GM12878 (cell line): ENCODE results near the gene DCT. TPM values are rescaled to one million over a fixed set of nuclear protein-coding genes. Genes with fewer than 3 reads are reported as not detected.

ENCODE experiments used
- ATAC-seq: fragments of 200-7000 bp; cut with Tn5 transposase; 3 replicates; pipeline ENCODE4 v1.9.1; 2020; ENCODE audit warnings: mild to moderate bottlenecking, moderate library complexity
- BruUV-seq: library from RNA; stranded (reverse); fragments of 400-500 nt; replicated peaks from 2 replicates; lab custom pipeline; 2021; lab: Mats Ljungman, UMichigan
- CTCF ChIA-PET: fragments of 300-600 bp; sonication (Branson Sonifier 250); formaldehyde crosslinking; extraction: SDS; loops from one replicate; lab custom pipeline; 2021; ENCODE audit warnings: inconsistent platforms; lab: Yijun Ruan, JAX
- POLR2A ChIA-PET: fragments of 350-600 bp; formaldehyde crosslinking; extraction: SDS; loops from one replicate; lab custom pipeline; 2021; ENCODE audit warnings: inconsistent platforms; lab: Charles Lee
- RAD21 ChIA-PET: fragments of 300-600 bp; sonication (Branson Sonifier 250); formaldehyde crosslinking; loops from one replicate; lab custom pipeline; 2023; ENCODE audit warnings: antibody characterized with exemption; ENCODE audit not compliant: unreplicated experiment; lab: Charles Lee
- SMC1A ChIA-PET: fragments of 300-600 bp; sonication (Branson Sonifier 250); formaldehyde crosslinking; loops from one replicate; lab custom pipeline; 2023; ENCODE audit not compliant: unreplicated experiment, uncharacterized antibody; lab: Charles Lee
- DNase-seq: peaks from one replicate; pipeline ENCODE4 v3.0.0-alpha.2; 2011; ENCODE audit warnings: low read depth, low spot score
- FAIRE-seq: peaks from 3 replicates; lab custom pipeline; 2011; peaks lifted over from hg19 to GRCh38; lab: Jason Lieb, UNC
- H2AFZ ChIP-seq: 2 replicates; pipeline ENCODE4 v1.6.0; 2011; ENCODE audit warnings: low read depth, low read length, control low read depth; ENCODE audit not compliant: control insufficient read depth
- H3K27ac ChIP-seq: 2 replicates; pipeline ENCODE4 v1.5.1; 2011; ENCODE audit warnings: control low read depth; ENCODE audit not compliant: control insufficient read depth, insufficient read depth
- H3K27me3 ChIP-seq, 2 experiments: replicated peaks in 1 of 2; 2 replicates each; pipeline versions ENCODE4 v1.6.0 to v1.6.1; 2011; ENCODE audit warnings: low read length in 1 of 2; ENCODE audit not compliant: control insufficient read depth in 2 of 2, insufficient read depth in 2 of 2
- H3K36me3 ChIP-seq, 2 experiments: 2 replicates each; pipeline ENCODE4 v1.5.1; 2011; ENCODE audit warnings: low read length in 1 of 2; ENCODE audit not compliant: control insufficient read depth in 2 of 2, insufficient read depth in 2 of 2
- H3K4me1 ChIP-seq: 2 replicates; pipeline ENCODE4 v1.6.1; 2011; ENCODE audit warnings: mild to moderate bottlenecking, low read length, moderate library complexity, mixed read lengths; ENCODE audit not compliant: control insufficient read depth, insufficient read depth
- H3K4me2 ChIP-seq: 2 replicates; pipeline ENCODE4 v1.6.0; 2011; ENCODE audit warnings: control low read depth; ENCODE audit not compliant: control insufficient read depth, insufficient read depth
- H3K4me3 ChIP-seq: fragments of 200-600 bp; sonication (generic); 2 replicates; pipeline ENCODE4 v1.5.1; 2016
- H3K79me2 ChIP-seq: 2 replicates; pipeline ENCODE4 v1.6.0; 2011; ENCODE audit warnings: low read length; ENCODE audit not compliant: control insufficient read depth, insufficient read depth
- H3K9ac ChIP-seq: 2 replicates; pipeline ENCODE4 v1.8.0; 2011; ENCODE audit warnings: low read length, control low read depth, mixed read lengths; ENCODE audit not compliant: control insufficient read depth, insufficient read depth
- H3K9me3 ChIP-seq: replicated peaks from 3 replicates; pipeline ENCODE4 v1.5.1; 2011; ENCODE audit warnings: mild to moderate bottlenecking, low read length; ENCODE audit not compliant: control insufficient read depth, insufficient read depth
- H4K20me1 ChIP-seq: 2 replicates; pipeline ENCODE4 v1.6.0; 2011; ENCODE audit not compliant: control insufficient read depth, insufficient read depth
- BMI1 ChIP-seq: fragments of 450-650 bp; IDR thresholded peaks from 2 replicates; pipeline ENCODE4 v1.6.1; 2016; ENCODE audit warnings: mild to moderate bottlenecking, moderate library complexity, borderline replicate concordance
- CEBPZ ChIP-seq: fragments of 150-350 bp; IDR thresholded peaks from 2 replicates; pipeline ENCODE4 v1.6.1; 2016; ENCODE audit warnings: low read depth, low read length
- EZH2 ChIP-seq: IDR thresholded peaks from 2 replicates; pipeline ENCODE4 v1.6.1; 2012; ENCODE audit warnings: low read depth, mild to moderate bottlenecking, control low read depth, inconsistent platforms, low read length, borderline replicate concordance; ENCODE audit not compliant: control insufficient read depth
- FOXK2 ChIP-seq: fragments of 450-650 bp; IDR thresholded peaks from 2 replicates; pipeline ENCODE4 v1.6.1; 2017; ENCODE audit warnings: mild to moderate bottlenecking, moderate library complexity
- GATAD2B ChIP-seq: fragments of 450-650 bp; conservative IDR thresholded peaks from 2 replicates; pipeline ENCODE4 v1.6.1; 2017; ENCODE audit warnings: low read depth, mild to moderate bottlenecking, moderate library complexity
- HCFC1 ChIP-seq: fragments of 150-350 bp; IDR thresholded peaks from 2 replicates; pipeline ENCODE4 v1.6.1; 2014; ENCODE audit warnings: low read length
- KDM1A ChIP-seq: fragments of 200-600 bp; sonication (generic); IDR thresholded peaks from 2 replicates; pipeline ENCODE4 v1.6.1; 2016; ENCODE audit warnings: borderline replicate concordance
- NFXL1 ChIP-seq: fragments of 450-650 bp; IDR thresholded peaks from 2 replicates; pipeline ENCODE4 v1.6.1; 2017; ENCODE audit warnings: antibody characterized with exemption, mild to moderate bottlenecking, borderline replicate concordance
- NR2C2 ChIP-seq: IDR thresholded peaks from 2 replicates; pipeline ENCODE4 v1.6.1; 2011; ENCODE audit warnings: borderline replicate concordance, low read depth; ENCODE audit not compliant: control insufficient read depth, insufficient read length
- PBX3 ChIP-seq: IDR thresholded peaks from 2 replicates; pipeline ENCODE4 v1.6.1; 2011; ENCODE audit warnings: mild to moderate bottlenecking, low read depth, low read length, moderate library complexity; ENCODE audit not compliant: insufficient replicate concordance
- POU2F2 ChIP-seq: IDR thresholded peaks from 3 replicates; pipeline ENCODE4 v1.6.1; 2011; ENCODE audit warnings: low read depth, mild to moderate bottlenecking, low read length, borderline replicate concordance
- REST ChIP-seq: IDR thresholded peaks from 2 replicates; pipeline ENCODE4 v1.6.1; 2012; ENCODE audit warnings: mild to moderate bottlenecking, low read depth, low read length
- SIN3A ChIP-seq: IDR thresholded peaks from 2 replicates; pipeline ENCODE4 v1.6.1; 2012; ENCODE audit warnings: low read depth, low read length, improper control_type of control experiment
- SPI1 ChIP-seq: IDR thresholded peaks from 2 replicates; pipeline ENCODE4 v1.6.1; 2011; ENCODE audit warnings: low read depth, mild to moderate bottlenecking, low read length, moderate library complexity, borderline replicate concordance; ENCODE audit not compliant: insufficient read depth
- SRF ChIP-seq, 2 experiments: IDR thresholded peaks; 2 replicates each; pipeline ENCODE4 v1.6.1; 2011; ENCODE audit warnings: low read depth in 2 of 2, low read length in 2 of 2, mild to moderate bottlenecking in 1 of 2, moderate library complexity in 1 of 2
- ZNF384 ChIP-seq: IDR thresholded peaks from 2 replicates; pipeline ENCODE4 v1.6.1; 2012; ENCODE audit warnings: low read depth, mild to moderate bottlenecking, low read length, improper control_type of control experiment, borderline replicate concordance
- WGBS: methylation state at CpG from one replicate; pipeline ENCODE4 v1.1.6; 2016; ENCODE audit warnings: low lambda C conversion rate; ENCODE audit not compliant: insufficient replicate concordance, insufficient coverage; ENCODE audit errors: missing lambda C conversion rate; 5-methylcytosine and 5-hydroxymethylcytosine counted together
- in situ Hi-C: fragments of 300-500 bp; cut with MboI; formaldehyde crosslinking; loops from 9 replicates; pipeline ENCODE4 v1.14.3; 2018; ENCODE audit warnings: mixed read lengths
- intact Hi-C: fragments of 100-400 bp; cut with micrococcal nuclease; formaldehyde crosslinking; loops from one replicate; pipeline ENCODE4 v1.14.2; 2022; ENCODE audit not compliant: unreplicated experiment
- polyA plus RNA-seq, 11 experiments: library from polyadenylated mRNA; depleted of rRNA in 4 of 11; unstranded in 6 of 11; stranded (reverse) in 5 of 11; fragments of >200 nt; fragmentation: Nextera tagmentation in 4 of 11; fragmentation: Illumina TruSeq in 1 of 11; extraction: Ambion mirVana in 4 of 11; extraction: Trizol in 1 of 11; gene quantifications; 1 replicate in 1 of 11; 2 replicates in 10 of 11; pipeline versions ENCODE4 v1.2.1 to v1.2.3, GENCODE V29; 2011 to 2016; ENCODE audit warnings: inconsistent platforms in 2 of 11, missing spikeins in 2 of 11, low read depth in 1 of 11
- total RNA-seq, 4 experiments: library from RNA; depleted of rRNA in 3 of 4; stranded (reverse); fragments of >200 nt in 3 of 4; fragmentation: Illumina TruSeq in 1 of 4; extraction: Trizol in 1 of 4; gene quantifications; 2 replicates each; pipeline versions ENCODE4 v1.2.1 to v1.2.3, GENCODE V29; 2013 to 2021

Gene DCT
- total and polyA plus RNA-seq, 10 of the 15 experiments (the other 5 are each of a cell fraction or from before 2014, with no cell fraction given), result 0.04 to 0.29 TPM; not detected in 8

- H3K4me2 ChIP-seq, result no peak overlapping the region
- no peaks in the 10 kb centered on the region for H3K79me2 ChIP-seq
- FAIRE-seq (no peak), DNase-seq (no peak), ATAC-seq (no peak)
- no peak overlapping the region for H3K4me3 ChIP-seq
- no peaks in the 10 kb centered on the region for H3K36me3 ChIP-seq
- in situ Hi-C loops (no loop called here), intact Hi-C loops (no loop called here)
- ChIA-PET CTCF (no interaction called here), SMC1A (no interaction called here), RAD21 (no interaction called here), POLR2A (no interaction called here)
- H3K27me3 ChIP-seq, result no peaks in the 10 kb centered on the region; a peak in 1 of 4 replicates
- H3K4me1 ChIP-seq, result no peaks in the 10 kb centered on the region
- 0% methylated on average over 1 of the region's 1 CpG for WGBS
- H3K9me3 ChIP-seq, result no peaks in the 10 kb centered on the region
- no peak overlapping the region for H3K27ac ChIP-seq
- no TSS peak for BruUV-seq
- no peak overlapping the region for H3K9ac ChIP-seq
- H4K20me1 ChIP-seq, result no peaks in the 10 kb centered on the region
- no peak overlapping the region for H2AFZ ChIP-seq
- TF ChIP-seq NR2C2, result no peak
- no peak for TF ChIP-seq CEBPZ
- TF ChIP-seq REST, result no peak
- no peak for TF ChIP-seq FOXK2
- no peak for TF ChIP-seq HCFC1
- no peak for TF ChIP-seq BMI1
- no peak for TF ChIP-seq KDM1A
- no peak for TF ChIP-seq SPI1
- no peak for TF ChIP-seq PBX3
- no peak for TF ChIP-seq POU2F2
- TF ChIP-seq EZH2, result no peak
- no peak for TF ChIP-seq NFXL1
- no peak for TF ChIP-seq SIN3A
- TF ChIP-seq ZNF384, result no peak
- no peak for TF ChIP-seq GATAD2B
- TF ChIP-seq SRF (IDR thresholded peaks at IDR 0.05; ENCODE audit: low read depth in 2 of 2, low read length in 2 of 2), result no peak
These were observed 14.7 kb downstream of the DCT start for GRCh38 chr13:94464771-94465170.
